Ureter (tissue), 1 donor: ENCODE data around the gene NACA. TPM values are rescaled to one million over a fixed set of nuclear protein-coding genes. Genes with fewer than 3 reads are reported as not detected.
"Not testable (repeated sequence)": the region's sequence is repeated elsewhere in the genome, so short reads cannot be mapped to it uniquely, and the experiment has no call there.

Experiments used
- DNase-seq: peaks from one replicate; pipeline ENCODE4 v3.0.0-alpha.2; 2020; ENCODE audit warnings: low spot score
- total RNA-seq: library from RNA; stranded (reverse); gene quantifications from one replicate; pipeline ENCODE4 v1.2.4, GENCODE V29; 2023
- donor health status: DM: yes; HTN: yes; CAD: no.

Gene NACA
- total RNA-seq, 1 donor from 2014 or later: 1,021 TPM

DNA sequence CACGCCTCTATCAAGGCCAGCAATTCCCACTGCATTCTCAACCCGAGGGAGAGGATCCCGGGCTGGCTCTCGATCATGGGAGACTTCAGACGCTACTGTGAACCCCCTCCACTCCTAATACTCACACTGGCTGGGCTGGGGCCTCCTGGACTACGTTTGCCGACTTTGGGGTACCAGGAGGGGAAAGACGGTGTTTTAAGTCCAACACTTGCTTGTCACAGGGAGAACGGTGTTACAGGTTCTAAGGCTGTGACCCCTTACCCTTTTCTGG is 463 bp downstream of the NACA start:
- DNase-seq: no peak

DNA sequence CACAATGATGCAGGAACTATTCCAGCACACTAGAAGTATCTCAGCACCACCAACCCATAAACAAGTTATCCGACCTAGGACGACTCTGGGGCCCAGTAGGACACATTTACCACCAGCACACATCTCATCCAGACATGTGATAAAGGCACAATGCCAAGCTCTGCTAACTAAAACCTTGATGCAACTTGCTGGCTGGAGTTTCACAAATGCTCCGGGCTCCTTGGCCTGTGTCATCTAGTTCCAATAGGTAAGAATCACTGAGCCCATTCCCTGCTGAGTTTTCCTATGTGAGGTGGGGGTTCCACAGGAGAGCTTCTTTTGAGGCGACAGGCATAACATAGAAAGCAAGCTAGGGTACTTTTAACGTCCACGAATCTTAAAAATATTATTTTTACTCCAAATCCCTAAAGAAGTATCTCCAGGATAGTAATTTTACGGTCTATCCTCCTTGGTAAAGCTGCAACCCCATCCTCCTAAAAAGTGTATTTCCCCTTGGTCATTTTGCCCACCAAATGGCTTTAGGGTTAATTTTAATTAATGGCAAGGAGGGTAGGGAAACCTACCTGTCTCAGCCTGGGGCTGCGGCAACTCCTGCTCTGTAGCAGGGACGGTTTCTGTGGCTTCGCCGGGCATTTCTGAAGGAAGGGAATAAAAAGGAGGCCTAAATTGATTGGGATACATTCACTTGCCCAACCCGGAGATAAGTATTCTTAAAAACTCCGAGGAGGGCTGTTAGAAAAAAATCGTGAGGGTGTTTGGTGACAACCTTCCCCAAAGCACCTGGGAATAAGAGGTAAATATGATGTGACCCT is 1.0 kb downstream of the NACA start:
- DNase-seq: peak; percentile 67

DNA sequence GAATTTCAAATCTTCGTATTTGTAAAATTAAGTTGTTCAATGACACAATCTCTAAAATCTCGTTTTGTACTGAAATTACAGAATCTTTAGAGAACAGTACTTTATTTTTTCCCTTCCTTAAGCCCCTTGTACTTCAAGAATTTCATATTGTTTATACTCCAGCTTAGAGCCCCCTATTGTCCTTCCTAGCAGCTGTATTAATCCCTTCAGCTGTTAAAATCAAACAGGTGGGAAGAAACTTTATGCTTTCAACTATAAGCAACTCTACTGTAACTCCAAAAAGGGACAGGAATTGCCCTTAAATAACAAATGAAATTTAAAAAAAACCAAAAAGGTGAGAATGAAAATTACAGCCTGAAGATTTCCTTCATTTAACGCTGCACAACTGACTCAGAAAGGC is 1.7 kb downstream of the NACA start:
- DNase-seq: no peak

DNA sequence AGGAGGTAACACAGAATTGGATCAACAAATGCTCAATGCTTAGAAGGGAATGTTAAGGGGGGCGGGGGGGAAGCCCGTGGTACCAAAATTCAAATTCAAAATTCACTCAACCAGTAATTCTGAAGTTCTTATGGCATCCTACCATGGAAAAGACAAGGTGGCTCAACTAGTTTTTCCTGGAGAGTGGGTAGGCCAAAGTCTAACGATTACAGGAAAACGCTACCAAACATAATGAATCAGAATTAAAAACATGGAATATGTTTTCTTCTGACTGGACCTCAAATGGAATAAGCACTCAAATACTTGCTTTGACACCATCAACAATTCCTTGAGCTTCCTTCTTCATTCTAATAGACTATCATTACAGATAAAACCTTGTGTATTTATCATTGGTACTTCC is 2.3 kb downstream of the NACA start:
- no peak for DNase-seq

DNA sequence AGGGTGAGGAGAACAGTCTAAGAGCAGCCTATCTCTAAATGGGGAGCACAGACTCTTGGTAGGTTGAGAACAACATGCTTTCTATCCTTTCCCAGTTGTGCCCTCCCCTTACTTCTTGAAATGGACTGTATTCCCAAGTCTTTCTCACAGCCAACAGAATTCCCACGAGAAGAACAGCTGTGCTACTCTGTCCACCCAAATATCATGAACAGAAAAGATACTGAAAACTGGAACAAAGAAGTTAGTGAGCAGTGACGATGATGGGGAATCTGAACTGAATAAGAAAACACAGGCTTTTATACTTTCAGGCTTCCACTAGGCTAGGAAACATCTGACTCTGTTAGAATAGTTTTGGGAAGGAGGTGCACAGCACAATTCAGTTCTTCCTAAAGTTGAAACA is 3.4 kb downstream of the NACA start:
- no peak for DNase-seq

DNA sequence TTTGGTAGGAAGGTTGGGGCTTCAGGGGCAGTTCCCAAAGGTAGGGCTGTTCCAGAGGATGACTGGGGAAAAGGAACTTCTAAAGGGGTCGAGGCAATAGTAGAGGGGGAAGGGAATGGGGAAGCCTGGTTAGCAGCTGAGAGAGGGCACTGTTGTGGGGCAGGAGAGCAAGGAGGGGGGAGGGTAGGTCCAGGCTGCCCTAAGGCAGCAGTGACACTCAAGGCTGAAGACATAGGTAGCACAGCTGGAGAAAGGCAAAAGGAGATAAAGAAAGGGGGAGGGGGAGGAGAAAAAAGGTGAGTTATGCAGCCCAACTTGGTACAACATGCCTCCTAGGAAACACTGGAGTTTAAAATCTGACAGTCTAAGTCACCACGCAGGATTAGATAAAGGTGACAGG is 3.9 kb downstream of the NACA start:
- DNase-seq: no peak

DNA sequence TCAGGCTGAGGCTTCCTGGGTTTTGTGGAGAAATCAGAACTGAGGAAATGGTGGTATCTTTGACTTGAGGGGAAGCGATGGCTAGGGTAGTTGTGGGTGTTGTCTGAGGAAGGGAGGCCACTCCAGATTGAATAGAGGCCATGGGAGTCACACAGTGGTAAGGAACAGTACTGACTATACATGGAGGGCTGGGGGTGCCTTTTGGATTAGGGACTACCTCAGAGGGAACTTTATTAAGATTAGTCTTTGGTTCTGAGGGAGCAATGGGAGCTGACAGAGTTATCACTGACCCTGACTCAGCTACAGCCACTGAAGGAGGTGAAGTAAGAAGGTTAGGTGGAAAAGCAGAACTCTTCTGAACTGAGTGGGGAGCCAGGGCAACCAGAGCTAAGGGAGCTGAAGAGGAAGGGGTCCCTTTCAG is 4.4 kb downstream of the NACA start:
- DNase-seq: peak; percentile 34

DNA sequence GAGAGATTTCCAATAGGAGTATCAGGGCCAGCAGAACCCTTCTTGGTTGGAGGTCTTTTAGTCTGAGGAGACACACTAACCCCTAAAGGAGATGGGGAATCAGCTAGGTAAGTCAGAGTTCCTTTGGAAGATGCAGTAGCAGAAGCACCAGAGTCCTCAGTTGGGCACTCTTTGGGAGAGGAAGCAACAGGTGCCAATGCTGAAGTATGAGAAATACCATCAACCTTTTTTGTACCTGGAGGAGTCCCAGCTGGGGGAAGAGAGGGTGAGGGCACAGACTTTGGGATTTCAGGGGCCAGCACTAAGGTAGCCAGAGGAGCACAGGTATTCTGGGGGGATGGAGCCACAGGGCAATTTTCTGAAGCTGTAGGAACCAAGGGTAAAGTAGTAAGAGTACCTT is 6.0 kb downstream of the NACA start:
- DNase-seq: peak; percentile 29

DNA sequence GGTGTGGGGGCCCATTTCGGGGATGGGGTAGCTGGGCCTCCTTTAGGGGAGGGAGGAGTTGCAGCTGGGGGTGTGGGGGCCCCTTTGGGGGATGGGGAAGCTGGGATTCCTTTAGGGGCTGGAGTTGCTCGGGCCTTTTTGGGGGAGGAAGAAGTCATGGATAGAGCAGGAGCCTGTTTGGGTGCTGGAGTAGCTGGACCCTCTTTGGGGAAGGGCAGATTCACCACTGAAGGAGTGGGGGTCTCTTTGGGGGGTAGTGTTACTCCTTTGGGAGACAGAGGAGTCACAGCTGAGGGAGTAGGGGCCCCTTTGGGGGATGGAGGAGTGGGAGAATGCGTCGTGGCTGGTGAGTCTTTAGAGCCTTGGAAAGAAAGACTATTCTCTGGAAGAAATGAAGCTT is 6.5 kb downstream of the NACA start:
- no peak for DNase-seq

DNA sequence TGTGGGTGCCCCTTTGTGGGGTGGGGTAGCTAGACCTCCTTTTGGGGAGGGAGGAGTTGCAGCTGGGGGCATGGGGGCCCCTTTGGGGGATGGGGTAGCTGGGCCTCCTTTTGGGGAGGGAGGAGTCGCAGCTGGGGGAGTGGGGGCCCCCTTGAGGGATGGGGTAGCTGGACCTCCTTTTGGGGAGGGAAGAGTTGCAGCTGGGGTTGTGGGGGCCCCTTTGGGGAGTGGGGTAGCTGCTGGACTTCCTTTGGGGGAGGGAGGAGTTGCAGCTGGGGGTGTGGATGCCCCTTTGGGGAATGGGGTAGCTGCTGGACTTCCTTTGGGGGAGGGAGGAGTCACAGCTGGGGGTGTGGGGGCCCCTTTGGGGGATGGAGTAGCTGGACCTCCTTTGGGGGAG is 7.0 kb downstream of the NACA start:
- peak; percentile 19 for DNase-seq

DNA sequence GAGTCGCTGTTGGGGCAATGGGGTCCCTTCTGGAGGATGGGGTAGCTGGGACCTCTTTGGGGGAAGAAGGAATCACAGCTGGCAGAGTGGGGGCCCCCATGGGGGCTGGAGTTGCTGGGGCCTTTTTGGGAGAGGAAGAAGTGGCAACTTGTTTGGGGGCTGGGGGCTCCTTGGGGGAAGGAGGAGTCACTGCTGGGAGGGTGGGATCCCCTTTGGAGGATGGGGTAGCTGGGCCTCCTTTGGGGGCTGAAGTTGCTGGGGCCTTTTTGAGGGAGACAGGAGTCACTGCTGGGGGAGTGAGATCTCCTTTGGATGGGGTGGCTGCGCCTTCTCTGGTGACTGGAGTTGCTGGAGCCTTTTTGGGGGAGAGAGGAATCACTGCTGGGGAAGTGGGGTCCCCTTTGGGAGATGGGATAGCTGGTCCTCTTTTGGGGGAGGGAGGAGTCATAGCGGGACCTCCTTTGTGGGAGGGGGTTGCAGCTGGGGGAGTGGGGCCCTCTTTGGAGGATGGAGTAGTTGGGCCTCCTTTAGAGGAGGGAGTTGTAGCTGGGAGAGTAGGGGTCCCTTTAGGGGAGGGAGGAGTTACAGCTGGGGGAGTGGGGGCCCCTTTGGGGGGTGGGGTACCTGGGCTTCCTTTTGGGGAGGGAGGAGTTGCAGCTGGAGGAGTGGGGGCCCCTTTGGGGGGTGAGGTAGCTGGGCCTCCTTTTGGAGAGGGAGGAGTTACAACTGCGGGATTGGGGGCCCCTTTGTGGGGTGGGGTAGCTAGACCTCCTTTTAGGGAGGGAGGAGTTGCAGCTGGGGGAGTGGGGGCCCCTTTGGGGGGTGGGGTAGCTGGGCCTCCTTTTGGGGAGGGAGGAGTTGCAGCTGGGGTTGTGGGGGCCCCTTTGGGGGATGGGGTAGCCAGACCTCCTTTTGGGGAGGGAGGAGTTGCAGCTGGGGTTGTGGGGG is 7.9 kb downstream of the NACA start:
- DNase-seq: no peak

DNA sequence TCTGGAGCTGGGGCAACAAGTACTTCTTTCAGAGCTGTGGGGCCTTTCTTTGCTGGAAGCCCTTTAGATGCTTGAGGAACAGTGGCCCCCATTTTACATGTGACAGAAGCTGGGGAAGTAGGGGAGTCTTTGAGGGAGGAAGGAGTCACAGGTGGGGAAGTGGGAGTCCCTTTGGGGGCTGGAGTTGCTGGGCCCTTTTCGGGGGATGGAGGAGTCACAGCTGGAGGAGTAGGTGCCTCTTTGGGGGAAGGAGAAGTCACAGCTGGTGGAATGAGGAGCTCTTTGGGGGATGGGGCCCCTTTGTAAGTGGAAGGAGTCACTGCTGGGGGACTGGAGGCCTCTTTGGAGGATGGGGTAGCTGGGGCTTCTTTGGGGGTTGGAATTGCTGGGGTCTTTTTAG is 8.6 kb downstream of the NACA start:
- DNase-seq: no peak

DNA sequence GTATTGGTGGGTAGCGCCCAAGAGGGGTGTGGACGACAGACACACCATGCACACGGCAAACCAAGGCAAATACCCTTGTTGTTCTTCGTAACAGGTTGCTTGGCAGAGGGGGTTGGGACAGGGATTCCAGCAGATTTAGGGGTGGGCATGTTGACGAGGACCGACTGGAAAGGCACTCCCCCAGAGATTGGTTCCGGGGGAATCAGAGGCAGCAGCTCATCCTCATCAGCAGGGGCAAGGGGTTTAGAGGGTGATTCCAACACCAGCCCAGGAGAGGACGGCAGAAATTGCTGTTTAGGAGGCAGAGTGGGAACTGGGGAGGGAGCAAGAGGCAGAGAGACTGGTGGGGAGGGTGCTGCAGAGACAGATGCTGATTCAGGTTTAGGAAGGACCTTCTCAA is 9.3 kb downstream of the NACA start:
- no peak for DNase-seq

DNA sequence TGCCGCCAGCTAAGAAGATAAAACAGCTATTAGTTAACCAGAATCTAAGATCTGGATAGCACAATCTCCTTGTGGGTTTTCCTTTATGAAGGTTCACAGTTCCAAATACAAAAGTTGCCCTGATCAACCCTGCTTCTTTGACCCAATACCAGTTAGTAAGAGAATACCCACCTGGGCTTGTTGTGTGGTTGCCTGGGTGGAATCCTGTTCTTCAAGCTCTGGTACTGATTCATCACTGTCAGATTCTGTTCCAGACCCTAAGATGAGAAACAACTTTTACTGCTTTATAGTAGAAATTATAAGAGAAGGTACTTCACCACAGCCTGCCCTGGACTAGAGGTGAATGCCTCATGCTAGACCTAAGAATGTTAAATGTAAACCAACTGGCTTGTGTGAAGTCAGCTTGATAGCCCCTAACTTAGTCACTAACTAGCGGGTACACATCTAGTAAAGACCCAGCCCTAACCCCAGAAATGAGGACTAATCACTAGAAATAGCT is 10.6 kb downstream of the NACA start:
- DNase-seq: no peak

DNA sequence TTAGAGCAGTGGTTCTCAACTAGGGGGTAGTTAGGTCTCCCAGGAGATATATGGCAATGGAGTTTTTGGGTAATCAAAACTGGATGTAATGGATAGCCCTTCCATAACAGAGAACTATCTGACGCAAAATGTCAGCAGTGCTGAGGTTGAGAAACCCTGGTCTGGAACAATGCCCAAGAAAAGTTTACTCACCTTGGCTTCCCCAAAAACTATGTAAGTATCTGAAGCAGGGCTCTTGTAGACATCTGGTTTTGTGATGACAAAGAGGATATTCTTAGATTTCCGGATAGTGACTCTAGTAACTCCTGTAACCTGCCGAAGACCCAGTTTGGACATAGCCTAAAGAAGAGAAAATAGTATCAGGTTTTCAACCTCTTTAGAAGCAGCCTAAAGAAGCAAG is 11.8 kb downstream of the NACA start:
- no peak for DNase-seq

DNA sequence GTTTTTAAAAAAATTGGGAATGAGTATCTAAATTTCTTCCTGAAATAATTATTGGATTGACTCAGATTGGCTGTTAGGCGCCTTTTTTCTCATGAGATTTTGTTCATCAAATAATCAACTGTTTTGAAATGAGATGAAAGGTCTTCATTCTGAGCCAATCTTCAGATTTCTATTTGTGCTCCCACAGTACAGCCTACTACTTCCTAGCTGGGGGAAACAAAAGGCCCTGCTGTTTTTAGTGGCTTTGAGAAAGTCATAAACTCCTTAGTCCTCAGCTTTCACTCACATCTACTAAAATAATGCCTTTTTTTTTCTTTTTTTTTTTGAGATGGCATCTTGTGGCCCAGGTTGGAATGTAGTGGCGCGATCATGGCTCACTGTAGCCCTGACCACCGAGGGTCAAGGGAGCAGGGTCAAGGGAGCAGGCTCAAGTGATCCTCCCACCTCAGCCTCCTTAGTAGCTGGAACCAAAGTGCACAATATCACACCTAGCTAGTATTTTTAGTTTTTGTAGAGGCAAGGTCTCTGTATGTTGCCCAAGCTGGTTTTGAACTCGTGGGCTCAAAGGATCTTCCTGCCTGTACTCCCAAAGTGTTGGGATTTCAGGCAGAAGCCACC is 15.2 kb downstream of the NACA start:
- no peak for DNase-seq

DNA sequence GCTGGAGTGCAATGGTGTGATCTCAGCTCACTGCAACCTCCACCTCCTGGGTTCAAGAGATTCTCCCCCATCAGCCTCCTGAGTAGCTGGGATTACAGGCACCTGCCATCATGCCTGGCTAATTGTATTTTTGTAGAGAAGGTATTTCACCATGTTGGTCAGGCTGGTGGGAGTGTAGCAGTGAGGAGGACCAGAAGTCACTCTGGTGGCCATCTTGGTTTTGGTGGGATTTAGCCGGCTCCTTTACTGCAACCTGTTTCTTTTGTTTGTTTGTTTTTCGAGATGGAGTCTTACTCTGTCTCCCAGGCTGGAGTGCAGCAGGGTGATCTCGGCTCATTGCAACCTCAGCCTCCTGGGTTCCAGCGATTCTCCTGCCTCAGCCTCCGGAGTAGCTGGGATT is 20.6 kb downstream of the NACA start:
- DNase-seq: not testable (repeated sequence)

DNA sequence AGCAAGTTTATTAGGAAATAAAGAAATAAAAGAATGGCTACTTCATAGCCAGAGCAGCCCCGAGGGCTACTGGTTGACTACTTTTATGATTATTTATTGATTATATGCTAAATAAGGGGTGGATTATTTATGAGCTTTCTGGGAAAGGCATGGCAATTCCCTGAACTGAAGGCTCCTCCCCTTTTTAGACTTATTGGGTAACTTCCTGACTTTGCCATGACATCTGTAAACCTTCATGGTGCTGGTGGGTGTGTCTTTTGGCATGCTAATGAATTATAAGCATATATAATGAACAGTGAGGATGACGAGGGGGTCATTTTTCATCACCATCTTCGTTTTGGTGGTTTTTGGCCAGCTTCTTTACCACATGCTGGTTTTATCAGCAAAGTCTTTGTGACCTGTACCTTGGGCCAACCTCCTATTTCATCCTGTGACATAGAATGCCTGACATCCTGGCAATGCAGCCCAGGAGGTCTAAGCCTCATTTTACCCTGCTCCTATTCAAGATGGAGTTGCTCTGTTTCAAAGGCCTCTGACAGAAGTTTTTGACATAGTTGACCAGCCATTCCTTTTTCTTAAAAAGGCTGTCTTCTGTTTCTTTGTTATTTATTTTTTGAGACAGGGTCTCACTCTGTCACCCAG is 26.0 kb downstream of the NACA start:
- DNase-seq: no peak

DNA sequence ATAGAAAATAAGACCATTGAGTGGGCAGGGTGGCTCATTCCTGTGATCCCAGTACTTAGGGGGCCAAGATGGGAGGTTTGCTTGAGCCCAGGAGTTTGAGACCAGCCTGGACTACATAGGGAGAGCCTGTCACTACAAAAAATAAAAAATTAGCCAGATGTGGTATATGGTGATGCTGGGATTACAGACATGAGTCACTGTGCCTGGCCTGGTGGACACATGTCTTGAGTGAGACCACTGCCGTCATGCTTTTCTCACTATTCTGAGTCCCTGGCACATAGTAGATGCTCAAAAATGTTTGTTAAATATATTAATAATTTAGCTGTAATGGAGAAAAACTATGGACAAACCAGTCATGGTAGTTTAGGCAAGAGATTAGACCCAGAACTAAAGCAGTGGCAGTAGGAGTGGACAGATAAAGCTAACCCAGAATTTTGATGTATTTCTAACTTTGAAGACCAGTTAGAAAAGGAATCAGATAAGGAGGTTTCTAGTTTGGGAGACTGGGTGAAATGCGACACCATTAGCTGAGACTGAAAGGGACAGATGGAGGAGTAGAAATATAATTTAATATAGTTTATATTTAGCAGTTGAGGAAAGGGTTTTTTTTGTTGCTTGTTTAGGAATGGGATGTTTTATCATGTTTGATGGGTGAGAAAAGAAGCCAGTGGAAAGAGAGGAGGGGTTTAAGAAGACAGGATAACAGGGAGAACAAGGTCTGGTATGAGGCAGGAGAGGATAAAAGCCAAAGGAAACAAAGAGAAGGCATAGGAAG is 29.6 kb downstream of the NACA start:
- DNase-seq: no peak

DNA sequence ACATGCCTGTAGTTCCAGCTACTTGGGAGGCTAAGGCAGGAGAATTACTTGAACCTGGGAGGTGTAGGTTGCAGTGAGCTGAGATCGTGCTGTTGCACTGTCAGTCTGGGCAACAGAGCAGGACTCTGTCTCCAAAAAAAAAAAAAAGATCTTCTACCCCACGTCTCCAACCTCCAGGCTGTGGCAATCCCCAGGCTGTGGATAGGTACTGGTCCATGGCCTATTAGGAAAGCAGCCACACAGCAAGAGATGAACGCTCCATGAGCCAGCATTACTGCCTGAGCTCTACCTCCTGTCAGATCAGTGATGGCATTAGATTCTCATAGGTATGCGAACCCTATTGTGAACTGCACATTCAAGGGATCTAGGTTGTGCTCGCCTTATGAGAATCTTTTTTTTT is 30.9 kb downstream of the NACA start:
- DNase-seq: no peak

DNA sequence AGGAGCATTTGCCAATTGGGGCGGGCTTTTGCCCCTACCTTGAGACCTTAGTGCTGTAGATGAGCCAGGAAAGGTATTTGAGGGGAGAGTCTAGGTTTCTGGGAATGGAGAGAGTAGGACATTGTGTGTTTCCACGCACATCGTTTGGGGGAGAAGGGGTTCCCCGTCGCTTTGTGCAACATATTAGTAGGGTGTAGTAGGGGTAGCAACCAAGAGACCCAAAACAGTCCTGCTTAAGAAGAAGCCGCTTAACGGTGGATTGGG is 36.3 kb downstream of the NACA start:
- DNase-seq: no peak
